HEK293 (cell line): ENCODE data around the gene NCOA7.

ENCODE experiments used
- MZF1 ChIP-seq: fragments of 450-650 bp; formaldehyde crosslinking; IDR thresholded peaks from 2 replicates; pipeline ENCODE4 v1.5.1; 2017; ENCODE audit warnings: missing biosample characterization, missing genetic modification characterization, borderline replicate concordance
- PRDM10 ChIP-seq: fragments of 450-650 bp; formaldehyde crosslinking; IDR thresholded peaks from 2 replicates; pipeline ENCODE4 v1.5.1; 2016; ENCODE audit warnings: missing biosample characterization, missing genetic modification characterization
- REST ChIP-seq: fragments of 450-650 bp; formaldehyde crosslinking; IDR thresholded peaks from 2 replicates; pipeline ENCODE4 v1.5.1; 2016; ENCODE audit warnings: missing biosample characterization, missing genetic modification characterization
- TCF7L2 ChIP-seq: IDR thresholded peaks from 2 replicates; pipeline ENCODE4 v1.6.1; 2011; ENCODE audit warnings: low read depth, mild to moderate bottlenecking, inconsistent platforms, low read length, moderate library complexity, borderline replicate concordance
- ZBTB8A ChIP-seq: fragments of 450-650 bp; formaldehyde crosslinking; IDR thresholded peaks from 2 replicates; pipeline ENCODE4 v1.5.1; 2016; ENCODE audit warnings: missing biosample characterization, missing genetic modification characterization
- ZNF24 ChIP-seq: fragments of 450-650 bp; formaldehyde crosslinking; IDR thresholded peaks from 2 replicates; pipeline ENCODE4 v1.5.1; 2016; ENCODE audit warnings: missing biosample characterization, missing genetic modification characterization
- ZNF629 ChIP-seq: fragments of 450-650 bp; formaldehyde crosslinking; IDR thresholded peaks from 2 replicates; pipeline ENCODE4 v1.5.1; 2017; ENCODE audit warnings: missing biosample characterization, missing genetic modification characterization
- ZNF747 ChIP-seq: fragments of 450-650 bp; formaldehyde crosslinking; IDR thresholded peaks from 2 replicates; pipeline ENCODE4 v1.5.1; 2016; ENCODE audit warnings: missing biosample characterization, missing genetic modification characterization
- TF ChIP-seq, protein P1 (sequence below): fragments of 450-650 bp; formaldehyde crosslinking; IDR thresholded peaks from 2 replicates; pipeline ENCODE4 v1.5.1; 2016; ENCODE audit warnings: missing biosample characterization, missing genetic modification characterization

GRCh38 chr6:125787791-125788190, 3.0 kb upstream of the NCOA7 start:
- TF ChIP-seq ZNF747 (tag by site-specific recombination) (no peak), ZNF24 (tag by site-specific recombination) (no peak), PRDM10 (tag by site-specific recombination) (no peak), ZNF629 (no peak), ZBTB8A (tag by site-specific recombination) (no peak), MZF1 (tag by site-specific recombination) (no peak), REST (tag by site-specific recombination) (no peak), TCF7L2 (no peak)
- TF ChIP-seq, protein P1, sequence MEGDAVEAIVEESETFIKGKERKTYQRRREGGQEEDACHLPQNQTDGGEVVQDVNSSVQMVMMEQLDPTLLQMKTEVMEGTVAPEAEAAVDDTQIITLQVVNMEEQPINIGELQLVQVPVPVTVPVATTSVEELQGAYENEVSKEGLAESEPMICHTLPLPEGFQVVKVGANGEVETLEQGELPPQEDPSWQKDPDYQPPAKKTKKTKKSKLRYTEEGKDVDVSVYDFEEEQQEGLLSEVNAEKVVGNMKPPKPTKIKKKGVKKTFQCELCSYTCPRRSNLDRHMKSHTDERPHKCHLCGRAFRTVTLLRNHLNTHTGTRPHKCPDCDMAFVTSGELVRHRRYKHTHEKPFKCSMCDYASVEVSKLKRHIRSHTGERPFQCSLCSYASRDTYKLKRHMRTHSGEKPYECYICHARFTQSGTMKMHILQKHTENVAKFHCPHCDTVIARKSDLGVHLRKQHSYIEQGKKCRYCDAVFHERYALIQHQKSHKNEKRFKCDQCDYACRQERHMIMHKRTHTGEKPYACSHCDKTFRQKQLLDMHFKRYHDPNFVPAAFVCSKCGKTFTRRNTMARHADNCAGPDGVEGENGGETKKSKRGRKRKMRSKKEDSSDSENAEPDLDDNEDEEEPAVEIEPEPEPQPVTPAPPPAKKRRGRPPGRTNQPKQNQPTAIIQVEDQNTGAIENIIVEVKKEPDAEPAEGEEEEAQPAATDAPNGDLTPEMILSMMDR (tag by site-specific recombination), result no peak
